ENCODE measurements around the gene COPE.
"Not testable (repeated sequence)": the region's sequence is repeated elsewhere in the genome, so short reads cannot be mapped to it uniquely, and the experiment has no call there.

COPE gene

GRCh38 chr19:18903156-18904037 is 15.8 kb downstream of the COPE start:
- no peak for DNase-seq (ENCODE audit: low read depth)
- H3K4me3 ChIP-seq (ENCODE audit: low read depth, low read length), result no peak overlapping the region
- TF ChIP-seq, protein P1, sequence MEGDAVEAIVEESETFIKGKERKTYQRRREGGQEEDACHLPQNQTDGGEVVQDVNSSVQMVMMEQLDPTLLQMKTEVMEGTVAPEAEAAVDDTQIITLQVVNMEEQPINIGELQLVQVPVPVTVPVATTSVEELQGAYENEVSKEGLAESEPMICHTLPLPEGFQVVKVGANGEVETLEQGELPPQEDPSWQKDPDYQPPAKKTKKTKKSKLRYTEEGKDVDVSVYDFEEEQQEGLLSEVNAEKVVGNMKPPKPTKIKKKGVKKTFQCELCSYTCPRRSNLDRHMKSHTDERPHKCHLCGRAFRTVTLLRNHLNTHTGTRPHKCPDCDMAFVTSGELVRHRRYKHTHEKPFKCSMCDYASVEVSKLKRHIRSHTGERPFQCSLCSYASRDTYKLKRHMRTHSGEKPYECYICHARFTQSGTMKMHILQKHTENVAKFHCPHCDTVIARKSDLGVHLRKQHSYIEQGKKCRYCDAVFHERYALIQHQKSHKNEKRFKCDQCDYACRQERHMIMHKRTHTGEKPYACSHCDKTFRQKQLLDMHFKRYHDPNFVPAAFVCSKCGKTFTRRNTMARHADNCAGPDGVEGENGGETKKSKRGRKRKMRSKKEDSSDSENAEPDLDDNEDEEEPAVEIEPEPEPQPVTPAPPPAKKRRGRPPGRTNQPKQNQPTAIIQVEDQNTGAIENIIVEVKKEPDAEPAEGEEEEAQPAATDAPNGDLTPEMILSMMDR (IDR thresholded peaks at IDR 0.05; ENCODE audit: control insufficient read depth, extremely low read depth, insufficient read depth), result no peak

DNA sequence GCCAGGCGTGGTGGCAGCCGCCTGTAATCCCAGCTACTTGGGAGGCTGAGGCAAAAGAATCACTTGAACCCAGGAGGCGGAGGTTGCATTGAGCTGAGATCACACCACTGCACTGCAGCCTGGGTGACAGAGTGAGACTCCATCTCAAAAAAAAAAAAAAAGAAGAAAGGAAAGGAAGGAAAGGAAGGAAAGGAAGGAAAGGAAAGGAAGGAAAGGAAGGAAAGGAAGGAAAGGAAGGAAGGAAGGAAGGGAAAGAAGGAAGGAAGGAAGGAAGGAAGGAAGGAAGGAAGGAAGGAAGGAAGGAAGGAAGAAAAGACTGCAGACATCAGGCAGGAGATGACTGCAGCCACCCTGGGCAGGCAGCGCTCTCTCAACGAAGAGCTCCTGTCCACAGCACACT is 16.7 kb downstream of the COPE start:
- not testable (repeated sequence) for DNase-seq (ENCODE audit: low read depth); H3K4me3 ChIP-seq (ENCODE audit: low read depth, low read length)

DNA sequence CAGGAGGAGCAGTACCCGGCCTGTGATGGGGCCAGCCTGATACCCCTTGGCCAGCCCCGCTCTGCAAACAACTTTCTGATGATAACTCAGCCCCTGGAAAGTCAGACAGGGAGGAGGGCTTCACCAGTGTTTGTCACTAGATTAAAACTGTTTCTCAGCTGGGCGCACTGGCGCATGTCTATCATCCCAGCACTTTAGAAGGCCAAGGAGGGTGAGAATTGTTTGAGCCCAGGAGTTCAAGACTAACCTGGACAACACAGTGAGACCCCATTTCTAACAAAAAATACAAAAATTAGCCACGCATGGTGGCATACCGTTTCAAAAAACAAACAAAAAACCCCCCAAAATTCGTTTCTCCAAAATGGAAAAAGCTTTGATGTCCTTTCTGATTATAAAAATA is 17.7 kb downstream of the COPE start:
- DNase-seq (ENCODE audit: low read depth), result no peak
- TF ChIP-seq, protein P1 (IDR thresholded peaks at IDR 0.05; ENCODE audit: control insufficient read depth, extremely low read depth, insufficient read depth), result no peak
- H3K4me3 ChIP-seq (ENCODE audit: low read depth, low read length), result no peak overlapping the region

DNA sequence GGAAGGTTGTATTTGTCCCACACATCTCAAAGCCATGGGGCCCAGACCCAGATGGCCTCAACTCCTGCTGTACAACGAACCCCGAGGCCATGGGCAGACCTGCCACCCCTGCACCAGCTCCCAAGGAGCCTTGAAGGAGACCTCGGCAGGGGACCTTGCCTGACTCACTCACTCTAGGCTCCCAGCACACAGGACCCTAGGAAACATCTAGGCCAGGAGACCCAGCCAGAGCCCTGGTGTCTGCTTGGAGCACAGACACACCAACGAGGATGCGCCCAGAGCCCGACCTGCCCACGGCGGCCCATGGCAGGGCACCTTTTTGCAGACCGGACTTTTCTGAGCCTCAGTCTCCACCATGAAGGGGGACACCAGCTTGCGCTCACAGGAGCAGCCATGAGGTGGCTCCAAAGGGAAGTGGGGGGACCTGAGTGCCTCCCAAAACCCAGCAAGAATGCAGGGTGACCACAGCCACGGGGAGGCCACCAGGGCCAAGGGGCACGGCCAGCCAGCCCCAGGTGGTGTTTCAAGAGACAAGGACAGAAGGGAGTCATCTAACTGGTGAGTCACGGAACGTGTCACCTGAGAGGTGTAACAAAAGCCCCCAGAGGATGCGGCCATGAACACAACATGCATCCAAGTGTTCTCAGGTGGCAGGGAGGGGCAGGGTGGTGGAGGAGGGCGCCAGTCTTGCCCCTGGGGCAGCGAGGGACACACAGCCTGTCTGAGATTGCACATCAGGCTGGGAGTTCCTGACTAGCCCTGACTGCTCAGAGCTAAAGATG is 18.3 kb downstream of the COPE start:
- TF ChIP-seq, protein P1 (IDR thresholded peaks at IDR 0.05; ENCODE audit: control insufficient read depth, extremely low read depth, insufficient read depth), result no peak
- no peak overlapping the region for H3K4me3 ChIP-seq (ENCODE audit: low read depth, low read length)
- DNase-seq (ENCODE audit: low read depth), result no peak

- H3K4me3 ChIP-seq (ENCODE audit: low read depth, low read length), result no peak overlapping the region
- TF ChIP-seq, protein P1 (IDR thresholded peaks at IDR 0.05; ENCODE audit: control insufficient read depth, extremely low read depth, insufficient read depth), result no peak
- DNase-seq (ENCODE audit: low read depth), result no peak
Observed at GRCh38 chr19:18899624-18900560, 19.3 kb downstream of the COPE start.

- DNase-seq (ENCODE audit: low read depth), result no peak
- TF ChIP-seq, protein P1 (IDR thresholded peaks at IDR 0.05; ENCODE audit: control insufficient read depth, extremely low read depth, insufficient read depth), result no peak
- no peak overlapping the region for H3K4me3 ChIP-seq (ENCODE audit: low read depth, low read length)
Observed at GRCh38 chr19:18898607-18899408, 20.4 kb downstream of the COPE start.

All from LNCaP clone FGC (cell line).